Measurements from ENCODE around the gene PHOX2A. TPM values are rescaled to one million over a fixed set of nuclear protein-coding genes. Genes with fewer than 3 reads are reported as not detected.

PHOX2A gene
- total and polyA plus RNA-seq, 12 donors = not detected

DNA sequence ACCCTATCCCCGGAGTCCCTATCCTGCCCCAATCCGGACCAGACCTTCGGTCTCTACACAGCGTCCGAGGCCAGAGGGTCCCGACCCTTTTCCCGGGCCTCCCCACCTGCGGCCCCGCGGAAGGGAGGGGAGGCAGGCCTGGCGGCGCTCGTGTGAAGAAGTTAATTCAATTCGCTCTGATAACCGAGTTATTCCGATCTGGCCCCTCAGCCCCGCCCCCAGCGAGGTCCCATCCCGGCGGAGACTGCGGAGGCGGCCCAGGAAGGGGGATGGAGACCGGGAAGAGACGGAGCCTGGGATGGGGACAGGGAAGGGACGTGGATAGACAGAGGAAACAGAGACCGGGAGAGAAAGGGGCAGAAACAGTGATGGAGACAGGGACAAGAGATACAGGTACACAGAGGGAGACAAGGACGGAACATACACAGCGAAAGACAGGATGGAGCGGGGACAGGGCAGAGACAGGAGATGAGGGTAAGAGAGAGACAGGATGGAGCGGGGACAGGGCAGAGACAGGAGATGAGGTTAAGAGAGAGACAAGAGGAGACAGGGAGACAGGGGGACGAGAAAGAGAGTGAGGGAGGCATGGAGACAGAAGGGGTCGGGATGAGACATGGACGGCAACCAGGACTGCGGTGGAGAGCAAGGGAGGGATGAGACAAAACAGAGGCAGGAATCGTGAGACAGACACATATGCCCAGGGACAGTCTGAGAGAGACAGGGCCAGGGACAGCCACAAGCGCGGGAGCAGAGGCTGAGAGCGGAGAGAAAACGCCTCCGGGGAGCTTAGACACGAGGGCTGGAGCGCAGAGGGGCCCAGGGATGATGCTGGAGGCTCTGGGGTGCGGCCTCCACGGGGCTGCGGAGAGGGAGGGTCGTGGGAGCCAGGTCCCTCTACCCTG lies 636 bp upstream of the PHOX2A start:
- intact Hi-C loops (cut with DNase I) = loop anchor here in 1 of 10 donors (5.0 kb wide), 1 partner anchor 168 kb away; no protein-coding TSS in a partner anchor
- DNase-seq (no peak), ATAC-seq (no peak)
- Histone ChIP-seq H3K27me3 (peaks cover 13 to 99% (median 92%) of the 10 kb centered on the region in 7 donors), H3K9me3 (no peaks in the 10 kb centered on the region), H3K36me3 (no peaks in the 10 kb centered on the region), H3K4me3 (peak overlapping the region in 9 of 10 donors; percentile 2 to 46 (median 30)), H3K27ac (no peak overlapping the region), H3K4me1 (peaks cover 7 to 31% (median 23%) of the 10 kb centered on the region in 9 donors)
- 5% methylated on average over 41 to 46 of the region's 46 CpGs for WGBS, 2 donors
- TF ChIP-seq, protein P1, sequence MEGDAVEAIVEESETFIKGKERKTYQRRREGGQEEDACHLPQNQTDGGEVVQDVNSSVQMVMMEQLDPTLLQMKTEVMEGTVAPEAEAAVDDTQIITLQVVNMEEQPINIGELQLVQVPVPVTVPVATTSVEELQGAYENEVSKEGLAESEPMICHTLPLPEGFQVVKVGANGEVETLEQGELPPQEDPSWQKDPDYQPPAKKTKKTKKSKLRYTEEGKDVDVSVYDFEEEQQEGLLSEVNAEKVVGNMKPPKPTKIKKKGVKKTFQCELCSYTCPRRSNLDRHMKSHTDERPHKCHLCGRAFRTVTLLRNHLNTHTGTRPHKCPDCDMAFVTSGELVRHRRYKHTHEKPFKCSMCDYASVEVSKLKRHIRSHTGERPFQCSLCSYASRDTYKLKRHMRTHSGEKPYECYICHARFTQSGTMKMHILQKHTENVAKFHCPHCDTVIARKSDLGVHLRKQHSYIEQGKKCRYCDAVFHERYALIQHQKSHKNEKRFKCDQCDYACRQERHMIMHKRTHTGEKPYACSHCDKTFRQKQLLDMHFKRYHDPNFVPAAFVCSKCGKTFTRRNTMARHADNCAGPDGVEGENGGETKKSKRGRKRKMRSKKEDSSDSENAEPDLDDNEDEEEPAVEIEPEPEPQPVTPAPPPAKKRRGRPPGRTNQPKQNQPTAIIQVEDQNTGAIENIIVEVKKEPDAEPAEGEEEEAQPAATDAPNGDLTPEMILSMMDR (IDR thresholded peaks at IDR 0.05) = no peak

DNA sequence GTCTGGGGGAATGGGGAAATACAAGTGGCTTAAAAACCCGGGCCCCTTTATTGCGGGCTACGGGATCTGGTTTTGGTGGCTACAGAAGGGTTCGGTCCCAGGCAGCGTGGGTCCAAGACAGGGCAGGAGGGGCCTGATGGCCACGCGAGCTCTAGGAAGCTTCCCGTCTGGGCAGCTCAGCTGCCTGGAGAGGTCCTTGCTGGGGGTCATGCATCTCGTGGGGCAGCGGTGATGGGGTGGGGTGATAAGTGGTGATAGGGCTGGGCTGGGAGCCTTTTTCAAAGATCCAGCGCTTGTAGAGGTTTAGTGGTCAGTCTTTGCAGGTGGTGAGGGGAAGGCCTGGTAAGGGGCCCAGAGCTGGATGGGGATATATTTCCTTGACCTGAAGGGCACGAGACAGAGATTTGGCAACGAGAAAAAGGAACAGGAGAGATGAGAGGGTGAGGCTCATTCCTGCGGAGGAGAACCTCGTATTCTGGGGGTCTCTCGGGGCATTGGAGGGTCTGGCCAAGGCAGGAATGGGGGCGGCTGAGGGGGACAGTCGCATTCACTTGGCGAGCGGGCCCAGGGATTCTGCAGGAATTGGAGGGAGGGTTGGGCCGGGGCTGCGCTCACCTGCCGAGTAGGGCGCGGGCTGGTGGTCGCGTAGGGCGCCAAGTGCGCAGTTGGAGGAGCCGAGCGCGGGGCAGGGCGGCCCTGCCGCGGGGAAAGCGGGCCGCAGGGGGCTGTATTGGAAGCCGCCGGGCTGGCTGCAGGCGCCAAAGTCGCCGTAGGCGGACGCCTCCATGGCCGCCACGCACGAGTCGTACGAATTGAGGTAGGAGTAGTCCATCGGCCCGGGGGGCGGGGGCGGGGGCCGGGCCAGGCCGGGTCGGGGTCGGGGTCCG lies 560 bp downstream of the PHOX2A start:
- intact Hi-C loops (cut with DNase I) = loop anchor here in 1 of 10 donors (5.0 kb wide), 1 partner anchor 169 kb away; no protein-coding TSS in a partner anchor
- peaks cover 13 to 100% (median 82%) of the 10 kb centered on the region in 7 donors for H3K27me3 ChIP-seq
- ATAC-seq (no peak), DNase-seq (no peak)
- no peak overlapping the region for H3K27ac ChIP-seq
- peak overlapping the region in 8 of 10 donors; percentile 2 to 46 (median 30) for H3K4me3 ChIP-seq
- H3K36me3 ChIP-seq = peaks cover 0 to 2% (median 0%) of the 10 kb centered on the region in 9 donors
- no peaks in the 10 kb centered on the region for H3K9me3 ChIP-seq
- H3K4me1 ChIP-seq = peaks cover 10 to 43% (median 35%) of the 10 kb centered on the region in 9 donors
- TF ChIP-seq, protein P1 (IDR thresholded peaks at IDR 0.05) = no peak
- WGBS, 2 donors = 21 to 23% methylated on average over 39 to 58 of the region's 58 CpGs

DNA sequence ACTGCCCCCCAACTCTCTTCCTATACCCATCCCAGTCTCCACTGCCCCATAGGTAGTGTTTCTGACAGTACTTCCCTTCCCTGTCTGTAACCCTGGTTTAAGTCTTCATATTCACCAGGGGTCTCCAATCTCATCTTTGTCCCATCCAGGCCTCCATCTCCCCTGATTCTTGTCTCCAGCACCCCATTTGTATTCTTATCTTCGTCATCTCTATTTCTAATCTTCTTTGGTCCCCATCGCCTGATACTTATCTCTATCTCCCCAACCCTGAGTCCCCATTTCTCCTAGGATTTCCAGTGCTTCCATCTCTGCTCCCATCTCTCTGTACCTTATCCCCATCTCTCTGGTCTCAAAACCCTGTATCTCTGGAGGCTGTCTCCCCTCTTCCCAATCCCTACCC lies 1.8 kb downstream of the PHOX2A start:
- intact Hi-C loops (cut with DNase I) = loop anchor here in 1 of 10 donors (5.0 kb wide), 1 partner anchor 170 kb away; no protein-coding TSS in a partner anchor
- H3K27ac ChIP-seq = no peak overlapping the region
- no peak for ATAC-seq
- no peak overlapping the region for H3K4me3 ChIP-seq
- no peak for DNase-seq
- H3K9me3 ChIP-seq = no peaks in the 10 kb centered on the region
- H3K36me3 ChIP-seq = peaks cover 0 to 15% (median 6%) of the 10 kb centered on the region in 9 donors
- WGBS, 2 donors = 93 to 94% methylated on average over 2 of the region's 2 CpGs
- TF ChIP-seq, protein P1 (IDR thresholded peaks at IDR 0.05) = no peak
- peaks cover 10 to 55% (median 37%) of the 10 kb centered on the region in 9 donors for H3K4me1 ChIP-seq
- peaks cover 13 to 88% (median 69%) of the 10 kb centered on the region in 7 donors for H3K27me3 ChIP-seq
